Measurements from ENCODE around the gene APIP. TPM values are rescaled to one million over a fixed set of nuclear protein-coding genes. Genes with fewer than 3 reads are reported as not detected.

The APIP gene
- polyA plus RNA-seq, 1 of the 3 experiments (the other 2 are of a cell fraction), result 21.3 TPM

DNA sequence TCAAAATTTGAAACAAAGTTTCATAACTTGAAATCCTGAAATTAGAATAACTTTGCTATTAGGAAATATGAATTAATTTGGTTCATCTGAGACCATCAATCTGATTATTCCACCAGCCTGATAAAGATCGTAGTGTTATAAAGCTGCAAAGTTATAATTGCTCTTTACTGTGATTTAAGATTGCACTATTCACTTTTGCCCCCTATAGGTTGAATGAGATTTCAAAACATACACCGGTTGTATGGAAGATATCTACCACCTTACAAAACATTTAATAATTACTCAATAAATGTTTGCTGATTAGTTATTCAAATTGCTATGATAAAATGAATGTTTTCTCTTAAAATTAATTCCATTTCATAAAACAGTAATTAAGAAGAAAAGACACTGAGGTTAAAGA lies 26.1 kb downstream of the APIP start:
- no peaks in the 10 kb centered on the region for H3K27me3 ChIP-seq (ENCODE audit: insufficient read depth)
- no peak overlapping the region for H3K9ac ChIP-seq
- no peaks in the 10 kb centered on the region for H3K9me2 ChIP-seq
- no peak overlapping the region for H3K27ac ChIP-seq (ENCODE audit: low read depth in 2 of 2, low read length in 1 of 2)
- peaks cover 10 to 33% of the 10 kb centered on the region in 2 experiments for H3K36me3 ChIP-seq (replicated peaks in 1 of 2; ENCODE audit: control insufficient read depth in 1 of 2, insufficient read depth in 2 of 2, low read length in 1 of 2)
- H3K79me2 ChIP-seq (ENCODE audit: insufficient read depth), result no peaks in the 10 kb centered on the region
- H3K9me3 ChIP-seq, result no peaks in the 10 kb centered on the region
- WGBS (ENCODE audit: low lambda C conversion rate), result 36% methylated on average over 2 of the region's 2 CpGs
- ChIA-PET CTCF (interaction anchor here (1.1 to 5.3 kb wide), 9 partner anchors 12 to 503 kb away, joined by 3 to 88 read pairs (median 3); no protein-coding TSS in a partner anchor), POLR2A (no interaction called here)
- no peaks in the 10 kb centered on the region for H3K4me1 ChIP-seq (ENCODE audit: control insufficient read depth in 1 of 2, insufficient read depth in 2 of 2, low read depth in 1 of 2, low read length in 1 of 2)
- TF ChIP-seq, protein P1, sequence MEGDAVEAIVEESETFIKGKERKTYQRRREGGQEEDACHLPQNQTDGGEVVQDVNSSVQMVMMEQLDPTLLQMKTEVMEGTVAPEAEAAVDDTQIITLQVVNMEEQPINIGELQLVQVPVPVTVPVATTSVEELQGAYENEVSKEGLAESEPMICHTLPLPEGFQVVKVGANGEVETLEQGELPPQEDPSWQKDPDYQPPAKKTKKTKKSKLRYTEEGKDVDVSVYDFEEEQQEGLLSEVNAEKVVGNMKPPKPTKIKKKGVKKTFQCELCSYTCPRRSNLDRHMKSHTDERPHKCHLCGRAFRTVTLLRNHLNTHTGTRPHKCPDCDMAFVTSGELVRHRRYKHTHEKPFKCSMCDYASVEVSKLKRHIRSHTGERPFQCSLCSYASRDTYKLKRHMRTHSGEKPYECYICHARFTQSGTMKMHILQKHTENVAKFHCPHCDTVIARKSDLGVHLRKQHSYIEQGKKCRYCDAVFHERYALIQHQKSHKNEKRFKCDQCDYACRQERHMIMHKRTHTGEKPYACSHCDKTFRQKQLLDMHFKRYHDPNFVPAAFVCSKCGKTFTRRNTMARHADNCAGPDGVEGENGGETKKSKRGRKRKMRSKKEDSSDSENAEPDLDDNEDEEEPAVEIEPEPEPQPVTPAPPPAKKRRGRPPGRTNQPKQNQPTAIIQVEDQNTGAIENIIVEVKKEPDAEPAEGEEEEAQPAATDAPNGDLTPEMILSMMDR (IDR thresholded peaks at IDR 0.05), result peak; percentile 49
- no peak for TF ChIP-seq MXI1 (IDR thresholded peaks at IDR 0.05; ENCODE audit: low read depth, low read length)
- no peak for TF ChIP-seq SIN3A (IDR thresholded peaks at IDR 0.05; ENCODE audit: borderline replicate concordance, low read depth, low read length)
- TF ChIP-seq JUND (IDR thresholded peaks at IDR 0.05), result no peak
- TF ChIP-seq, protein P2, sequence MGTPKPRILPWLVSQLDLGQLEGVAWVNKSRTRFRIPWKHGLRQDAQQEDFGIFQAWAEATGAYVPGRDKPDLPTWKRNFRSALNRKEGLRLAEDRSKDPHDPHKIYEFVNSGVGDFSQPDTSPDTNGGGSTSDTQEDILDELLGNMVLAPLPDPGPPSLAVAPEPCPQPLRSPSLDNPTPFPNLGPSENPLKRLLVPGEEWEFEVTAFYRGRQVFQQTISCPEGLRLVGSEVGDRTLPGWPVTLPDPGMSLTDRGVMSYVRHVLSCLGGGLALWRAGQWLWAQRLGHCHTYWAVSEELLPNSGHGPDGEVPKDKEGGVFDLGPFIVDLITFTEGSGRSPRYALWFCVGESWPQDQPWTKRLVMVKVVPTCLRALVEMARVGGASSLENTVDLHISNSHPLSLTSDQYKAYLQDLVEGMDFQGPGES (IDR thresholded peaks at IDR 0.05; ENCODE audit: low read depth, low read length), result no peak
- H3F3A ChIP-seq (replicated peaks; ENCODE audit: insufficient read depth), result no peaks in the 10 kb centered on the region
- H4K20me1 ChIP-seq (ENCODE audit: insufficient read depth), result peaks cover 4% of the 10 kb centered on the region; the same call in 1 of the 2 replicates
- H3K4me3 ChIP-seq (ENCODE audit: low read depth in 2 of 2, low read length in 1 of 2), result no peak overlapping the region
- no peak overlapping the region for H2AFZ ChIP-seq (ENCODE audit: low read depth)
- no peak for DNase-seq
- H3K4me2 ChIP-seq, result no peak overlapping the region

DNA sequence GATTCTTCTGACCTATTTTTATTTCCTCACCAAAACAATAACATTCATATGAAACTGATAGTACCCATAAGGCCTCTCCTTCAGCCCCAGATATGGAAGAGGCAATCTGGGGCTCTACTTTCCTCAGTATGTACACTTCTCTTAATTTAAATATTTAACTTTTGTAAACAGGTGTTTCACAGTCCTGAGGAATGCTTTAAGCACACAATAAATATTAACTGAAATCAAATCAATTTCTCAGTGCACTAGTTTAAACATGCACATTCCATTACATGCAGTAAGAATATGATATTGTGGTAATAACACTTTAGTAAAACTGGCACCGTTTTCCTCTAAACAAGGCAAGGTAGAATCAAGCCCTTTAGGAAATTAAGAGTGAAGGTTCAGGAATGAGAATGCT lies 28.9 kb downstream of the APIP start:
- no peaks in the 10 kb centered on the region for H3F3A ChIP-seq (replicated peaks; ENCODE audit: insufficient read depth)
- ChIA-PET CTCF (interaction anchor here (0.9 to 2.8 kb wide), 3 partner anchors 10 to 301 kb away, joined by 3 to 21 read pairs (median 3); no protein-coding TSS in a partner anchor), POLR2A (no interaction called here)
- no peak overlapping the region for H3K27ac ChIP-seq (ENCODE audit: low read depth in 2 of 2, low read length in 1 of 2)
- 58% methylated on average over 1 of the region's 1 CpG for WGBS (ENCODE audit: low lambda C conversion rate)
- no peak overlapping the region for H3K9ac ChIP-seq
- H3K9me2 ChIP-seq, result no peaks in the 10 kb centered on the region
- no peaks in the 10 kb centered on the region for H3K9me3 ChIP-seq
- H4K20me1 ChIP-seq (ENCODE audit: insufficient read depth), result peaks cover 4% of the 10 kb centered on the region; the same call in 1 of the 2 replicates
- H3K4me2 ChIP-seq, result no peak overlapping the region
- no peak for TF ChIP-seq YY1 (IDR thresholded peaks at IDR 0.05; ENCODE audit: low read depth)
- no peak for TF ChIP-seq NRF1 (IDR thresholded peaks at IDR 0.05; ENCODE audit: low read depth, low read length)
- TF ChIP-seq, protein P3, sequence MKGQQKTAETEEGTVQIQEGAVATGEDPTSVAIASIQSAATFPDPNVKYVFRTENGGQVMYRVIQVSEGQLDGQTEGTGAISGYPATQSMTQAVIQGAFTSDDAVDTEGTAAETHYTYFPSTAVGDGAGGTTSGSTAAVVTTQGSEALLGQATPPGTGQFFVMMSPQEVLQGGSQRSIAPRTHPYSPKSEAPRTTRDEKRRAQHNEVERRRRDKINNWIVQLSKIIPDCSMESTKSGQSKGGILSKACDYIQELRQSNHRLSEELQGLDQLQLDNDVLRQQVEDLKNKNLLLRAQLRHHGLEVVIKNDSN (IDR thresholded peaks at IDR 0.05; ENCODE audit: borderline replicate concordance, low read depth), result no peak
- no peak for TF ChIP-seq CHD2 (IDR thresholded peaks at IDR 0.05; ENCODE audit: low read length, partially characterized antibody)
- no peak for TF ChIP-seq TAF1 (IDR thresholded peaks at IDR 0.05; ENCODE audit: borderline replicate concordance, low read depth, low read length)
- TF ChIP-seq GABPA (IDR thresholded peaks at IDR 0.05; ENCODE audit: low read depth), result no peak
- no peak for TF ChIP-seq TCF12 (IDR thresholded peaks at IDR 0.05)
- no peak for TF ChIP-seq SIN3A (IDR thresholded peaks at IDR 0.05; ENCODE audit: borderline replicate concordance, low read depth, low read length)
- no peak for TF ChIP-seq POLR2AphosphoS5 (IDR thresholded peaks at IDR 0.05; ENCODE audit: low read depth, low read length)
- no peak for TF ChIP-seq JUND (IDR thresholded peaks at IDR 0.05)
- TF ChIP-seq, protein P4, sequence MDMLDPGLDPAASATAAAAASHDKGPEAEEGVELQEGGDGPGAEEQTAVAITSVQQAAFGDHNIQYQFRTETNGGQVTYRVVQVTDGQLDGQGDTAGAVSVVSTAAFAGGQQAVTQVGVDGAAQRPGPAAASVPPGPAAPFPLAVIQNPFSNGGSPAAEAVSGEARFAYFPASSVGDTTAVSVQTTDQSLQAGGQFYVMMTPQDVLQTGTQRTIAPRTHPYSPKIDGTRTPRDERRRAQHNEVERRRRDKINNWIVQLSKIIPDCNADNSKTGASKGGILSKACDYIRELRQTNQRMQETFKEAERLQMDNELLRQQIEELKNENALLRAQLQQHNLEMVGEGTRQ (IDR thresholded peaks at IDR 0.05; ENCODE audit: borderline replicate concordance, low read depth, low read length), result no peak
- H3K4me1 ChIP-seq (ENCODE audit: control insufficient read depth in 1 of 2, insufficient read depth in 2 of 2, low read depth in 1 of 2, low read length in 1 of 2), result no peaks in the 10 kb centered on the region
- no peaks in the 10 kb centered on the region for H3K27me3 ChIP-seq (ENCODE audit: insufficient read depth)
- no peak for DNase-seq
- H2AFZ ChIP-seq (ENCODE audit: low read depth), result no peak overlapping the region
- no peak overlapping the region for H3K4me3 ChIP-seq (ENCODE audit: low read depth in 2 of 2, low read length in 1 of 2)
- peaks cover 20 to 47% of the 10 kb centered on the region in 2 experiments for H3K36me3 ChIP-seq (replicated peaks in 1 of 2; ENCODE audit: control insufficient read depth in 1 of 2, insufficient read depth in 2 of 2, low read length in 1 of 2)
- H3K79me2 ChIP-seq (ENCODE audit: insufficient read depth), result no peaks in the 10 kb centered on the region

All from SK-N-SH (cell line).